ENCODE data around the gene PANK3. TPM values are rescaled to one million over a fixed set of nuclear protein-coding genes. Genes with fewer than 3 reads are reported as not detected.

Gene PANK3
- total RNA-seq, 2 experiments from 2014 or later = 58.7 to 60.6 TPM

DNA sequence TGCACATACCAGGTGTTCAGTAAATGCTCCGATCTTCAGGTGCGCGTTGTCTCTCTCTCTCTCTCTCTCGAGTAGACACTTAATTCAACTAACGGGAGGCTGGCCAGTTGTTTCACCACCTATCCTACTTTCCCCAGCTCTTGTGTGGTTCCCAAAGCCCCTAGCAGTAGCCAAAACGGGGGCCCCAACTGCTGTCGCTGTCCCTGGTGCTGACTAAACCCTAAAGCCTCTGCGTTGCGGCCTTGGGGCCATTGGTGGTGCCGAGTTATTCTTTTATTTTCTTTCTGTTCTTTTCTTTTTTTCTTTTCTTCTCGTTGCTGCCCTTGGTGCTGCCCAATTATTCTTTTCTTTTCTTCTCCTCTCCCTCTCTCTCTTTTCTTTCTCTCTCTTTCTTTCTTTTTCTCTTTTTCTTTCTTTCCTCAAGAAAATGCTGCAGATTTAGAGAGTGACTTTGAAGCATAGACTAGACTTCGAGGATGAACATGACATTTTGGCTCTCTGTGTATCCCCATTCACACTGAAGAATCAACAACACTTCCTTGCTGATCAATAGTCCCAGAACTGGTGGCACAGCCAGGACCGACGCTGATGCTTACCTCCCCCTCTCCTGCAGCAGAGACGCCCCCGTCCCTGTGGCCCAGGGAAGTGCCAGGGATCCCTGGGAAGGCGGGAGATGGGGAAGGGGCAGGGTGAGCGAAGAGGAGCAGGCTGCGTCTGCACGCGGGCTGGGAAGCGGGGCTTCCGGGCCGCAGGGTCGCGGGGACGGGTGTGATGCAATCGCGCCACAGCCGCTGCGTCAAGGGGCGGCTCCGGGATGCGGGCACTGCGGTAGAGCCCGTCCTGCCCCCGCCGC, 50.4 kb downstream of the PANK3 start, which contains the start of gene FBLL1:
Gene FBLL1 (plus strand): TSS at position 785 of the 853 bp plus-strand sequence. CDS start 200 bp downstream, outside the sequence.
- peaks cover 18% of the 10 kb centered on the region for H3K36me3 Mint-ChIP-seq (ENCODE audit: low read depth)
- peak within 1 kb of the TSS; percentile 67 for H3K4me3 Mint-ChIP-seq
- TF ChIP-seq, protein P1, sequence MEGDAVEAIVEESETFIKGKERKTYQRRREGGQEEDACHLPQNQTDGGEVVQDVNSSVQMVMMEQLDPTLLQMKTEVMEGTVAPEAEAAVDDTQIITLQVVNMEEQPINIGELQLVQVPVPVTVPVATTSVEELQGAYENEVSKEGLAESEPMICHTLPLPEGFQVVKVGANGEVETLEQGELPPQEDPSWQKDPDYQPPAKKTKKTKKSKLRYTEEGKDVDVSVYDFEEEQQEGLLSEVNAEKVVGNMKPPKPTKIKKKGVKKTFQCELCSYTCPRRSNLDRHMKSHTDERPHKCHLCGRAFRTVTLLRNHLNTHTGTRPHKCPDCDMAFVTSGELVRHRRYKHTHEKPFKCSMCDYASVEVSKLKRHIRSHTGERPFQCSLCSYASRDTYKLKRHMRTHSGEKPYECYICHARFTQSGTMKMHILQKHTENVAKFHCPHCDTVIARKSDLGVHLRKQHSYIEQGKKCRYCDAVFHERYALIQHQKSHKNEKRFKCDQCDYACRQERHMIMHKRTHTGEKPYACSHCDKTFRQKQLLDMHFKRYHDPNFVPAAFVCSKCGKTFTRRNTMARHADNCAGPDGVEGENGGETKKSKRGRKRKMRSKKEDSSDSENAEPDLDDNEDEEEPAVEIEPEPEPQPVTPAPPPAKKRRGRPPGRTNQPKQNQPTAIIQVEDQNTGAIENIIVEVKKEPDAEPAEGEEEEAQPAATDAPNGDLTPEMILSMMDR (IDR thresholded peaks at IDR 0.05) = no peak
- no peak within 1 kb of the TSS for H3K27ac Mint-ChIP-seq
- DNase-seq (peak; percentile 46), ATAC-seq (peak; percentile 34)
- ChIA-PET CTCF (no interaction called here), POLR2A (interaction anchor here (0.6 kb wide), 1 partner anchor 76 kb away, joined by 4 read pairs; no protein-coding TSS in a partner anchor)
- H3K27me3 Mint-ChIP-seq = peaks cover 33% of the 10 kb centered on the region
- no peaks in the 10 kb centered on the region for H3K9me3 Mint-ChIP-seq
- intact Hi-C loops (cut with micrococcal nuclease) = no loop called here
- peaks cover 12% of the 10 kb centered on the region for H3K4me1 Mint-ChIP-seq (ENCODE audit: low read depth)

DNA sequence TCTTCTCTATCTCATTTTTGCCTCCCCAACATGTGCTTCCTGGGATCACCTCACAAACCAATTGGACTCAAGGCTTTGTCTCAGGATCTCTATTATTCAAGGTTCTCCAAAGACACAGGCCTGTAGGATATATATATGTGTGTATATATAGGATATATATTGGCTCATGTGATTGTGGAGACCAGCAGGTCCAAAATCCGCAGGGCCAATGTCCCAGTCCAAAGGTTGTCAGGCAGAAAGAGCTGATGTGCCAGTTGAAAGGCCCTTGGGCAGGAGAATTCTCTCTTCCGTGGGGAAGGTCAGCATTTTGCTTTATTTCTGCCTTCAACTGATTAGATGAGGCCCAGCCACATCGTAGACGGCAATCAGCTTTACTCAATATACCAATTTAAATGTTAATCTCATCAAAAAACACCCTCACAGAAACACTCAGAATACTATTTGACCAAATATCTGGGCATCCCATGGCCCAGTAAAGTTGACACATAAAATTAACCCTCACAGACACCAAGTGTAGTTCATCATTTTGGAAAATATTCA, 51.3 kb downstream of the PANK3 start:
- TF ChIP-seq, protein P1 (IDR thresholded peaks at IDR 0.05) = no peak
- no peaks in the 10 kb centered on the region for H3K9me3 Mint-ChIP-seq
- CTCF ChIA-PET = no interaction called here
- H3K27me3 Mint-ChIP-seq = peaks cover 31% of the 10 kb centered on the region
- H3K4me3 Mint-ChIP-seq = no peak overlapping the region
- H3K36me3 Mint-ChIP-seq (ENCODE audit: low read depth) = peaks cover 18% of the 10 kb centered on the region
- ATAC-seq = no peak
- no peak for DNase-seq
- intact Hi-C loops (cut with micrococcal nuclease) = no loop called here
- POLR2A ChIA-PET = interaction anchor here (0.6 kb wide), 1 partner anchor 77 kb away, joined by 4 read pairs; no protein-coding TSS in a partner anchor
- peaks cover 12% of the 10 kb centered on the region for H3K4me1 Mint-ChIP-seq (ENCODE audit: low read depth)
- no peak overlapping the region for H3K27ac Mint-ChIP-seq

DNA sequence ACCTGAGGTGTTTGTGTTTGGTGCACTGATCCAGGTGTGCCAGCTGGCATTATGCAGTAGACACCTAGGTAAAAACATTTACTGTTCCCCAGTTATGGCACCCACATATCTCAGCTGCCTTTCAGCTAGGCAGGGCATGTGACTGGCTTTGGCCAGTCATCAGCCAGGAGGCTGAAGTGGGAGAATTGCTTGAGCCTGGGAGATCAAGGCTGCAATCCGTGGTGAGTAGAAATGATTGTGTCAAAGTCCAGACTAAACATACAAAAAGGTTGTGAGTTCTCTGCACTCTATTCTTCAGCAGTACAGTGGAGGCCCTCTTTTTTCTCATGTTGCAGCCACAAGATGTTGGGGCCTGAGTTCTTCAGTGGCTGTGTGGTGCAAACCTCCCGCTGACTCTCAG, 53.3 kb downstream of the PANK3 start:
- H3K4me1 Mint-ChIP-seq (ENCODE audit: low read depth) = peaks cover 12% of the 10 kb centered on the region
- POLR2A ChIA-PET = interaction anchor here (0.6 kb wide), 1 partner anchor 44 kb away, joined by 4 read pairs; no protein-coding TSS in a partner anchor
- intact Hi-C loops (cut with micrococcal nuclease) = no loop called here
- no peak overlapping the region for H3K4me3 Mint-ChIP-seq
- H3K36me3 Mint-ChIP-seq (ENCODE audit: low read depth) = peaks cover 30% of the 10 kb centered on the region
- no peak overlapping the region for H3K27ac Mint-ChIP-seq
- DNase-seq = no peak
- H3K9me3 Mint-ChIP-seq = no peaks in the 10 kb centered on the region
- CTCF ChIA-PET = no interaction called here
- H3K27me3 Mint-ChIP-seq = peaks cover 21% of the 10 kb centered on the region
- no peak for ATAC-seq
- TF ChIP-seq, protein P1 (IDR thresholded peaks at IDR 0.05) = no peak

DNA sequence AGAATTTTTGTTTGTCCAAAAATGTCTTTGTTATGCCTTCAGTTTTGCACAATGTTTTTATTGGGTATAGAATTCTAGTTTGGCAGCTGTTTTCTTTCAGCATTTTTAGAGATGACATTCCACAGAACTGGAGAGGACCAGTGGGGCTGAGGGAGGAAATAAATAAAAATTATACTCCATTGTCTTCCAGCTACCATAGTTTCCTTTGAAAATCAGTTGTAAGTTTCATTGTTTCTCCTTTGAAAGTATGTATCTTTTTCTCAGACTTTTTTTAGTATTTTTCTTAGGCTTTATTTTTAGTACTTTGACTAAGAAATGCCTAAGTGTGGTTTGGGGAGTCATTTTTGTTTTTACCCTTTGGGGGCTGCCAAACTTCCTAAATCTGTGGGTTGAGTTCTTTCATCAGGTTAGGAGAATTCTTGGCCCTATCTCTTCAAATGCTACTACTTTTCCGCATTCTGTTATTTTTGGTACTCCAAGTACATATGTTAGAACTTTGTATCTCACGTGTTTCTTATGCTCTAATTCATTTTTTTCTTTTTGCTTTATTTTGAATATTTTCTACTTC, 65.2 kb downstream of the PANK3 start:
- H3K27ac Mint-ChIP-seq = no peak overlapping the region
- H3K4me1 Mint-ChIP-seq (ENCODE audit: low read depth) = no peaks in the 10 kb centered on the region
- CTCF ChIA-PET = no interaction called here
- no peak for DNase-seq
- POLR2A ChIA-PET = no interaction called here
- TF ChIP-seq, protein P1 (IDR thresholded peaks at IDR 0.05) = no peak
- no peaks in the 10 kb centered on the region for H3K27me3 Mint-ChIP-seq
- intact Hi-C loops (cut with micrococcal nuclease) = no loop called here
- peaks cover 79% of the 10 kb centered on the region for H3K36me3 Mint-ChIP-seq (ENCODE audit: low read depth)
- H3K4me3 Mint-ChIP-seq = no peak overlapping the region
- H3K9me3 Mint-ChIP-seq = peaks cover 6% of the 10 kb centered on the region
- ATAC-seq = no peak

Data from activated CD8-positive, alpha-beta T cell treated with anti-CD3 and anti-CD28 coated beads for 36 hours (primary cell).